ENCODE data around the gene PM20D2.
"Not testable (repeated sequence)": the region's sequence is repeated elsewhere in the genome, so short reads cannot be mapped to it uniquely, and the experiment has no call there.

The PM20D2 gene, protein sequence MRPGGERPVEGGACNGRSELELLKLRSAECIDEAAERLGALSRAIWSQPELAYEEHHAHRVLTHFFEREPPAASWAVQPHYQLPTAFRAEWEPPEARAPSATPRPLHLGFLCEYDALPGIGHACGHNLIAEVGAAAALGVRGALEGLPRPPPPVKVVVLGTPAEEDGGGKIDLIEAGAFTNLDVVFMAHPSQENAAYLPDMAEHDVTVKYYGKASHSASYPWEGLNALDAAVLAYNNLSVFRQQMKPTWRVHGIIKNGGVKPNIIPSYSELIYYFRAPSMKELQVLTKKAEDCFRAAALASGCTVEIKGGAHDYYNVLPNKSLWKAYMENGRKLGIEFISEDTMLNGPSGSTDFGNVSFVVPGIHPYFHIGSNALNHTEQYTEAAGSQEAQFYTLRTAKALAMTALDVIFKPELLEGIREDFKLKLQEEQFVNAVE

DNA sequence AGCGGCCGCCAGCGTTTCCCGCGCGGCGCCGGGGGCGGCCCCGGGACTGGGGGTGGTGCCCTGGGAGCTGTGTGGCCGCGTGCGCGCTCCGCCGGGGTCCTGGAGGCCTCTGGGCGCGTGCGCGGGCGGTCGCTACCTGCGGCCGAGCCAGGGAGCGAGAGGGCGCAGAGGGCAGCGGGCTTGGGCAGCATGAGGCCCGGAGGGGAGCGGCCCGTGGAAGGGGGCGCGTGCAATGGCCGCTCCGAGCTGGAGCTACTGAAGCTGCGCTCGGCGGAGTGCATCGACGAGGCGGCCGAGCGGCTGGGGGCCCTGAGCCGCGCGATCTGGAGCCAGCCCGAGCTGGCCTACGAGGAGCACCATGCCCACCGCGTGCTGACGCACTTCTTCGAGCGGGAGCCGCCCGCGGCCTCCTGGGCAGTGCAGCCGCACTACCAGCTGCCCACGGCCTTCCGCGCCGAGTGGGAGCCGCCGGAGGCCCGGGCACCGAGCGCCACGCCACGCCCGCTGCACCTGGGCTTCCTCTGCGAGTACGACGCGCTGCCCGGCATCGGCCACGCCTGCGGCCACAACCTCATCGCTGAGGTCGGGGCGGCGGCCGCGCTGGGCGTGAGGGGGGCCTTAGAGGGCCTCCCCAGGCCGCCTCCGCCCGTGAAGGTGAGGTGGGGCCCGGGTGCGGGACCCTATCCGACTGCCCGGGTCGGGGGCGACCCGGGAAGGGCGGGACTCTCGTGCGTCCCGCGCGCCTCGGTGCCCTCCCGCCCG lies at the start of gene PM20D2:
PM20D2 (plus strand) TSS at position 100 of the 762 bp plus-strand sequence; CDS start at position 190, 90 bp downstream.
- DNase-seq: no peak

DNA sequence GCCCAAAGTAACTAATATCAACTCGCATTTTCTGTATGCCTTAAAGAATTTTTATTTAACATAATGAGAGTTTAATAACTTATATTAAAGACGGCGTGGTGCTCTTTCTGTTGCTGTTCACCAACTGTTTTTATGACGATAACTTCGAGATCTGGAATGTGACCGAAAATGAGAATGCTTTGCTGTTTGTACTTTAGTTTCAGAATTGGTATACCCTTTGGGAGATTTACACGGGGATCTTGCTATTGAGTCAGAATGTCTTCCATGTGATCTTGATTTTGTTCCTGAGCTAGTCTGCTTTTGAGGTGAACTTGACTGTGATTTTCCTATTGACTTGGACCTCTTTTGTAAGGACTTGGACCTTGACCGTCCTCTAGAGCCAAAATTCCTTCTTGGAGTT lies 47.4 kb upstream of the PM20D2 start:
- no peak for DNase-seq

DNA sequence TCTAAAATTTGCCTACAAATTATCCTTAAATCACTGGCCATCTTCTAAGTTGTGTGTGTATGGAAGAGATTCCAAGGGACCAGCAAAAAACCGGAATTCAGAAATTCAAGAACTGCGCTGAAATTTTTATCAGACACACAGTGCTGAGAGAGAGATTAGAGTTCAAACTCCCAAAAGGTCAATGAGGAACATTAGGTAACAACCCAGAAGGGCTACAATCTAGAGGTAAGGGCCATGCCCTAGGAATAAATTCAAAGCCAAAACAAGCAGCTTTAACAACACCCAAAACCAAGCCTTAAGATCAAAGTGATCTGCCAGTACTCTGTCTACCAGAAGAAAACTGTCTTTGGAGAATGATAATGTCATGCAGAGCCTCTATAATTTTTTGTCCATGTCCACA lies 45.7 kb upstream of the PM20D2 start:
- DNase-seq: no peak

DNA sequence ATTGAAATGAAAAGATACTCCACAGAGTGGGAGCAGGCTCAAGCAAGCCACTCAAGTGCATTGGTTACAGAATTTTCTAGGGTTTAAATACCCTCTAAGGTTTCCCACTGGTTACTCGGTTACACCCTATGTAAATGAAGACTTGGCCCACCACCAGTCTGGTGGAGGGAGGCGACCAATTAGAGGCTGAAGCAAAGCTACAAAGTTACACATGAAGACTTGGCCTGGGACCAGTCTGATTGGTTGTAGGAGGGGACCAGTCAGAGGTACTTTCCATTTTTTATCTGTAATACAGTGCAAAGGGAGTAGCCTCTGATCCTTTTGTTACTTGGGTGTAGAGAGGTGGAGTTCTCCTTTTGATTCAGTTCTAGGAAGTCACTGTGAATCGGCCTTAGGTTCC lies 35.6 kb upstream of the PM20D2 start:
- no peak for DNase-seq

DNA sequence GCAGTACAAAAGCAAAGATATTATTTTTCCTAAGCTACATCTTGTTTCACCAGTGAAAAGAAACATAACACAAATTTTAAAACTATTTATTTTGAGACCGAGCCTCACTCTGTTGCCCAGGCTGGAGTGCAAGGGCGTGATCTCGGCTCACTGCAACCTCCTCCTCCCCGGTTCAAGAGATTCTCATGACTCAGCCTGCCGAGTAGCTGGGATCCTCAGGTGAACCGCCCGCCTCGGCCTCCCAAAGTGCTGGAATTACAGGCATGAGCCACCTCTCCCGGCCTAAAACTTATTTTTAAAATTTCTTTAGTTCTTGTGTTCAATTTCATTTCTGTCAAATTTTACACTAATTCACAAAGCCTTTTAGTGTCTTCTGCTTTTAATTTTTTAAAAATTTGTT lies 33.9 kb upstream of the PM20D2 start:
- DNase-seq: no peak

DNA sequence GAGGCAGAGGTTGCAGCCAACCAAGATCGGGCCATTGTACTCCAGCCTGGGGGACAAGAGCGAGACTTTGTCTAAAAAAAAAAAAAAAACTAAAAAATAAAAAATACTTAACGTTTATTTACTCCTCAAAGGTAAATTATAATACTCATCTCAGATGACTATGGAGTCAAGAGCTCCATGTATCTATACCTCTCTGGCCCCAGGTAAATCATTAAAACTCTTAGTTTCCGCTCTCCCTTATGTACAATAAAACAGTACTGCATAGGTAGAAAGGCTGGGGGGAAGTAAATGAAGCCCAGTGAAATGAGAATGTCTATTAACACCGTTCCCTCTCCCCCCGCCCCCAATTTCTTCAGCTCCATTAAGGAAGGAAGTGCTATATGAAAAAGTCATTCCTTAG lies 29.2 kb upstream of the PM20D2 start:
- DNase-seq: no peak

DNA sequence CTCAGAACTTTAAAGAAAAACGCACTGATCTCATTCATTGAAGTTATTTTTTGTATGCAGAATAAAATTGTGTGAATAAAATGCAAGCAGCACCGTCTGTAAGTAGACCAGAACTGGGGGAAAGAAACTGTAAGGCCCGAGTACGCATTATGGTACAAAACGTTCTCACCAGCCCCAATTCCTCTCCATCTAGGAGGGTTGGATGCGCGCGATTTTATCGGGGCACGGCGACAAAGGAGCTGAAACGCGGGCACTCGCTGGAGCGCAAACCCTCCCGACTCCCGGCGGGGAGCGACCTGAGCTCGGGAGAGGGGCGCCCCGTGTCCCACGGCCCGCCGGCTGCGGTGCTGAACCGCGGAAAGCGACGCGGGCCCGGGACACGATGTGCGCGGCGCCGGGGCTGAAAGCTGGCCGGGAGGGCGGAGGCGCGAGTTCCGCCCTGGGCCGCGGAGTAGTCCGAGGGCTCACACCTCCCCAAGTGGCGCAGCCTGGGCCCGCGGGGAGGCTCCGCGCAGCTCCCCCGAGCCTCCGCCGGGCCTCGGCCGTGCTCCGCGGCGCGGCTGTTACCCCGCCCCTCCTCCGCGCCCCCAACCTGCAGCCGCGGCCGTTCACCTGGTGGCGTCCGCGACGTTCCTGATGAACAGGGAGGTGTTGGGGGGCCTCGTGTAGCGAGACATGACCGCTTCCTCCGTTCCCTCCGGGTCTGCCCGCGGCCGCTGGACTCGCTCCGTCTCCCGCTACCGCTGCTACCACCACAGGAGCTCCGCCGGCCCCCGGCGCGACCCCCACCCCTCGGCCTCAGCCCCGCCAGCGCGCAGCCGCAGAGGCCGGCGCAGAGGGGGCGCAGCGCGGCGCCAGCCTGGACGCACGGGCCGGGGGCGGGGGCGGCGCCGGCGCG lies 28.4 kb upstream of the PM20D2 start, which contains the start of gene SRSF12:
SRSF12 (minus strand) TSS at position 861 of the 898 bp plus-strand sequence; CDS start at position 677, 184 bp downstream.
- no peak for DNase-seq

DNA sequence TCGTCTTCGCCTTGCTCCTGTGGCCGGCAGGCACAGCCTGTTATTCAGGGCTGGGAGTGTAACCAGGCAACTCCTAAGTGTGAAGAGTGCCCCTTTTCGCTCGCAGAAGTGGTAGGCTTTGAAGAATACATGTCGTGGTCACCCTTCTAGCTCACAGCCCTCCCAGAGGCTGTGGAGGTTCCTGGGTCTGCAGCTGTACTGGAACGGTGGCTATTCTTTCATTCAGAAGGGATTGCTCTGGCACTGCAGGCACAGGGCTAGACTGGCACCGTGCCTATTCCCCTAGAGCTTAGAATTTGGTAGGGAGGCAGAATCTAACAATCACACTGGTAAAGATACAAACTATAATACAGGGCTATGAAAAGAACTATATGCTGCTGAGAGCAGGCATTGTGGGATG lies 26.9 kb upstream of the PM20D2 start:
- no peak for DNase-seq

DNA sequence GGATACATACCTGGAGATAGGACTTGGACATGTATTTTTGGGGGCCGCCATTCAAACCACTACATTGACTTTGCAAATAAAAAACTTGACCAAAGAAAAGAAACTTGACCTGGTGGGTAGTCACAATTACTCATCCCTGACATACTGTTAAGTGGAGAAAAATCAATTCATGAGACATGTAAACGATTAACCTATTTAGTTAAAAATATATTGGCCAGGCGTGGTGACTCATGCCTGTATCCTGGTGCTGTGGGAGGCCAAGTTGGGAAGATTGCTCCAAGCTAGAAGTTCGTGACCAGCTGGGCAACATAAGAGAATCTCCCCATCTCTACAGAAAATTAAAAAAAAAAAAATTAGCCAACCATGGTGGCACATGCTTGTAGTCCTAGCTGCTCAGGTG lies 25.5 kb upstream of the PM20D2 start:
- DNase-seq: no peak

DNA sequence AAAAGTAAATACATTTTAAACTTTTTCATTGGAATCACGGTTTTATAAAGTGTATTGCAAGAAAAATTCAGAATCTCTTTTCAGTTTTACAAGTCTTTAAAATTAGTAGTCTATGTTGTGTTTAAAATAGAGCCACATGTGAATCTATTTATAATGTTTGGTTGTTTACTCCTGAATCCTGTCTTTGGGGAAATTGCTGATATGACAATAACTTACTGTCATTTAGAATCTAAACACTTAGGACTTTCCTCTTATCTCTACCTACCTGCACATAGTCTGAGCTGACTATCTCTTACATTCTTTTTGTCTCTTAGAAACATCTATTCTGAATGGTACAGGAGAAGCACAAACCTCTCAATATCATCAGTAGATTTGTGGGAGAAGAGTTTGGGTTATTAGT lies 23.9 kb upstream of the PM20D2 start:
- no peak for DNase-seq

DNA sequence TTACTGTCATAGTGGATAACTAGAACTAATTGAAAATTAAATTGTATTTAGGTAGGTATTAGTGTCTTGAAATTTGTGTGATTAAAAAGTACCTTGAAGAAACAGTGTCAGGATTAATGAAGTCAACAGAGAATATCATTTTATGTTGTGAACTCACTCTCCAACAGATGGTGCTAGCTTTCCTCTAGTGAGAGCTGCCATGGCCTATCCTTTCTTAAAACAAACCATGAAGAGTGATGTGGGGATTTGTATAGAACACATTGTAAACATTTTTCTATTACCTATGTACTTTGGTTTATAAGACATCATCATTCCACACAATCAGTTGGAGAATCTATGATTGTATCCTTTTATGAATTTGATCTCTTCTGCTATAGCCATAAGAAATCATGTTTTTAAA lies 23.2 kb upstream of the PM20D2 start:
- DNase-seq: no peak

DNA sequence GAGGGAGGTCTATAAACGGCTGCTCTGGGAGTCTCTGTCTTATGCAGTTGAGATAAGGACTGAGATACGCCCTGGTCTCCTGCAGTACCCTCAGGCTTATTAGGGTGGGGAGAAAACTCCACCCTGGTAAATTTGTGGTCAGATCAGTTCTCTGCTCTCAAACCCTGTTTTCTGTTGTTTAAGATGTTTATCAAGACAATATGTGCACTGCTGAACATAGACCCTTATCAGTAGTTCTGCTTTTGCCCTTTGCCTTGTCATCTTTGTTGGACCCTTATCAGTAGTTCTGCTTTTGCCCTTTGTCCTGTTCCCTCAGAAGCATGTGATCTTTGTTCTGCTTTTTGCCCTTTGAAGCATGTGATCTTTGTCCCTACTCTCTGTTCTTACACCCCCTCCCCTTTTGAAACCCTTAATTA lies 17.6 kb upstream of the PM20D2 start:
- DNase-seq: not testable (repeated sequence)

DNA sequence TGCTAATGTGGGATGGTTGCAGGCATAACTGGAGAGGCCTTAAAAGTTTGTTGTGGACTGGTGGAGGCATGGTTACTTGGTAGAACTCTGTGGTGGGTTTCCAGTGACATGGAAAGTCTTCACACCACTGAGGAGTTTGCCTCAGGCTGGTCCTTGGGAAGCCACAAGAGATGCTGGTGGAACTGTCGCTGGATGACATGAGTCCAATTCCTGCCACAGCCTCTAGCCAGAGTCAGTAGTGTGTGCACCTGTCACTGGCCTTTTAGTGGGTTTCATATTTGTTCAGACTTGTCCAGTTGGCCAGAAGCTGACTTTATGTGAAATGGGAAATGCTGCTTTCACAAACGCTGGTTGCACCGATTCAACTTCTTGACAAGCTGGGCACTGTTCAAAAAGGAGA lies 14.3 kb upstream of the PM20D2 start:
- DNase-seq: no peak

DNA sequence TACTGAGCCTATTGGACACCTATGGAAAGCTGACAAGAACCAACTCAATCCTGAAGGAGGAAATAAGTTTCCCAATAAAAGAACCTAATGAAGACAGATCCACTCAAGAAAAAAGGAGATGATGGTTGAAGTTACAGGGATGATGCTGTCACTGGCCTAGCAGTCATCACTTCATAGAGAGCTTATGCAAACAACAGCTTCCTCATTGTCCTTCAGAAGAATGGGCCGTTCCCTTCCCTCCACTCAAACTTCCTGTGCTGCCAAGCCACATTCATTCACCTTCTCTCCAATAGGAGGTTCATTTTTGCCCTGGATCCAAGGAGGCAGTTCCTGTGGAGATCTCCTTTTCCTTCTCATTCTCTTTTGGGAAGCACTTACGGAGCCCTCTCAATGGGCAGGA lies 13.8 kb upstream of the PM20D2 start:
- no peak for DNase-seq

DNA sequence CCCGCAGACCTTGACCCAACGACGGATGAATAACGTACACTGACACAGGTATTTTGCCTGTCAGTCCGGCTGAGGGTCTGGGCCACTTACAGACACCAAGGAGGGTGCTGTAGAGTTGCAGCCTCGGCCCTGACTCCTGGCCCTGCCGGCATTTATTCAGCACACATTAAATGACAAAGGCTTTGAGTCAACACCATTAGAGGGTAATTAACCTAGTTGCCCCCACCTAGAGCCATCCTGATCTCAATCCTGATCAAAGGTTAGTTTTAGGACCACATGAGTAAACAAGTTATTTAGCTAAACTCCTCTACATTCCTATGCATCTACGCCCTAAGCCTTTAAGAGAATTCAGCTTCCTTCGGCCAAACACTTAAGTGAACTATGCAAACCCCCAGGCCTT lies 11.9 kb upstream of the PM20D2 start:
- no peak for DNase-seq

DNA sequence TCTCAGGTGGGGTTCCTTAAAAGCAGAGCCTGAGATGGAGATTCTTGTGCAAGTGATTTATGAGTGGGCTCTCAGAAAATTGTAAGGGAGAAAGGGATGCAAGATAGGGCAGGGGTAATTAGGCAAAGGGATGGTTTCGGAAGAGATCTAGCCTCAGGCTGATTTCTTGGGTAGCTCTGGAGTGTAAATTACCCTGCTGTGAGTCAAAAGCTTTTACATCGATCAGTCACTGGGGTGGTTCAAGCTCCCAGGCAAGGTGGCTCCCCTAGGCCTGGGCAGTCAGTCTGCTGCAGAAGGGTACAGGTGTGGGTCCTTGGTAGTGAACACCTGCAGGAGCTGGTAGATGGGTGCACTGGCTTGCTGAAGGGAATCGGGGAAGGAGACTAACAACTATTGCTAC lies 11.1 kb upstream of the PM20D2 start:
- DNase-seq: no peak

DNA sequence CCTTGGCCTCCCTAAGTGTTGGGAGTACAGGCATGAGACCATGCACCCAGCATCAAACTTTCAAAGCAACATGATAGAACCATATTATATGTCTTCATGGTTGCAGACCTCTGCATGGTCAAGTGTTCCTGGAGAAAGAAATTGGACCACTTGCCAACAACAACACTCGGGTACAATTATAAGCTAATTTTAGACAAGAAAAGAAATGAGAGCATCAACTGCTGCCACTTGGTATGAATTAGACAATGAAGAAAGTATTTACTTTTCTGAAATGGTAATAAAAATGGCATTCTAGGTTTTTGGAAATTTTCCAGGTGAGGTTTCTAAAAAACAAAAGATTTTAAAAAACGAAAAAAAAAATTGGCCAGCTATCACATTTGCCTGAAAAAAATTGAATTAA lies 7.7 kb upstream of the PM20D2 start:
- no peak for DNase-seq

DNA sequence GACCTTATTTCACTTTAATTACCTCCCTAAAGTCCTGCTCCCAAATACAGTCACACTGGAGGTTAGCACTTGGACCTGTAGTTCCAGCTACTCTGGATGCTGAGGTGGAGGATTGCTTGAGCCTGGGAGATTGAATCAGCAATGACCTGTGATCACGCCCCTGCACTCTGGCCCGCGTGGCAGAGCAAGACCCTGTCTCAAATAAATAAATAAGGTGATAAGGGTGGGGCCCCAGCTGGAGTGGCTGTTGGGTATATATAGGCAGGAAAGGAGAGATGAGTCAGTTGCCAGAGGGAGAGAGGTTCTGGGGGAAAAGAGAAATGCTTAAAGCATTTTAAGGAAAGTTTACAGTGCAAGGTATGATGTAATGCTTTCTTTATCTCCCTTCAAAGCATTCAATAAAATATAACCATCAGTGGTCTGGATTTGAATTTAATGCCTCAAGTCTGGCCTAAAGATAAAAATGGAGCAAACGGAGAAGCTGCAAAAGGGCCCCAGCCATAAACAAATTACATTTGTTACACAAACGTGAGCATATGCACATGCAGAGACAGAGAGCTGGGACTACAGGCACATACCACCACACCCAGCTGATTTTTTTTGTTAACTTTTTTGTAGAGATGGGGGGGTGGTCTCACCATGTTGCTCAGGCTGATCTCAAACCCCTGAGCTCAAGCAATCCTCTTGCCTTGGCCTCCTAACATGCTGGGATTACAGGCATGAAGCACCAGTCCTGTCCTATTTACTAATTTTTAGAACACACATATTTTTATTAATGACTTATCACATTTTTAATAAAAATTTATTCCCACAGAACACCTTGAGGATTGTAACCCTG lies 6.1 kb upstream of the PM20D2 start:
- DNase-seq: no peak

DNA sequence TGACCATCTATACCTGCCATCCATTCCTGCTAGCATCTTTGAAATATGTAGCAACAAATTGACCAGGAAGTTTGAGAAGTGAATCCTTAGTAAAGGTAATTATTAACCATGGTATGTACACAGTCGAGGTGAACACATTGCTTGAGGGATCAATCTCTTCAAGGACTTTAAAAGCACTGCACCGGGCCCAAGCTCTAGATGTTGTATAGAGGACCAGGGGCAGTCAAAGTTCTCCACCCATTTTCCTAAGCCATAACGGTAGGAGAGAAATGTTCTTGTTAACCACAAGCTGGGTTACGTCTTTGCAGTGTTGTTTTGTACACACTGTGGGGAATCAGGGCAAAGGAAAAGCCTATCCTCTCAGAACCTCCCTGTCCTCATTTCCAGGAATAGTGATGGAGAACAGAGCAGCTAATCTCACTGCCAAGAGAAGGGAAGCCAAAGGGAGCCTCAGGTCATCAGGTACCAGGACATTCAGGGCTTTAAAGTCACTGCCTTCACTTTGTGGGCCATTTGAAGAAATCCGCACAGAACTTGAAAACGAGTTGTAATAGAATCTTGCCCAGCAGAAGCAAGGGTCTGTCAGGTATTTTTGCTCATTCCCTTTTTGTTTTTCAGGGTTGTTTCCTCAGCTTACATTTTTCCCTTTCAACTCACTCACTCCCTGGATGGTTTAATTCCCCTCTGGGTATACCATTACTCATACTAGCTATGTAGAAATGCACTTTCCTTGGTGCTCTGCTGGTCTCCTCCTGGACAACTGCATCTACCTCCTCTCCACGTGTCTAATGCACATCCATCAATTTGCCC lies 5.3 kb upstream of the PM20D2 start:
- no peak for DNase-seq

DNA sequence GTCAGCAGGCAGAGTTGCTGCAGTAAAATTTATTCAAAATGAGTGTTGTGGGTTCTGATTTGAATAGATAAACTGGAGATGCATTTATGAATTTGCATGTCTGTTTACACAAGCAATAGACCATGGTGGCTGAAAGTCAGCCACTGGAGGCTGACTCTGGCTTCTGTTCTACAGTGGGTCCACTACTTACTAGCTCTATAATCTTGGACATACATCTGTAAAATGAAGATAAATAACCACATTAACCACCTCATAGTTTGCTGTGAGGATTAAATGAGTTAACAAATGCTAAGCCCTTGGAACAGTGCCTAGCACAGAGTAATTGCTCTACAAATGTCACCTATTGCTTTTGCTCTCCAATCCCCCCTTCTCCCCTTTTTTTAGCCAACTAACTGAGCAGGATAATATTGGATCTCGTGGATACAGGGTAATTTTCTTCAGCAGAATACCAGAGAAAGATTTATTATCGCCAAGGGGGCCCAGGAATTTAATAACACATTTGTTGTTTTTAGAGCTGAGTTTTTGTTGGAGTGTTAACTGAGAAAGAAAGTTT lies 1.4 kb upstream of the PM20D2 start:
- DNase-seq: no peak

All from NCI-H187 treated with DMSO at 0.1 percent for 48 hours (cell line).